ENCODE measurements around the gene TOX2.

Gene TOX2

DNA sequence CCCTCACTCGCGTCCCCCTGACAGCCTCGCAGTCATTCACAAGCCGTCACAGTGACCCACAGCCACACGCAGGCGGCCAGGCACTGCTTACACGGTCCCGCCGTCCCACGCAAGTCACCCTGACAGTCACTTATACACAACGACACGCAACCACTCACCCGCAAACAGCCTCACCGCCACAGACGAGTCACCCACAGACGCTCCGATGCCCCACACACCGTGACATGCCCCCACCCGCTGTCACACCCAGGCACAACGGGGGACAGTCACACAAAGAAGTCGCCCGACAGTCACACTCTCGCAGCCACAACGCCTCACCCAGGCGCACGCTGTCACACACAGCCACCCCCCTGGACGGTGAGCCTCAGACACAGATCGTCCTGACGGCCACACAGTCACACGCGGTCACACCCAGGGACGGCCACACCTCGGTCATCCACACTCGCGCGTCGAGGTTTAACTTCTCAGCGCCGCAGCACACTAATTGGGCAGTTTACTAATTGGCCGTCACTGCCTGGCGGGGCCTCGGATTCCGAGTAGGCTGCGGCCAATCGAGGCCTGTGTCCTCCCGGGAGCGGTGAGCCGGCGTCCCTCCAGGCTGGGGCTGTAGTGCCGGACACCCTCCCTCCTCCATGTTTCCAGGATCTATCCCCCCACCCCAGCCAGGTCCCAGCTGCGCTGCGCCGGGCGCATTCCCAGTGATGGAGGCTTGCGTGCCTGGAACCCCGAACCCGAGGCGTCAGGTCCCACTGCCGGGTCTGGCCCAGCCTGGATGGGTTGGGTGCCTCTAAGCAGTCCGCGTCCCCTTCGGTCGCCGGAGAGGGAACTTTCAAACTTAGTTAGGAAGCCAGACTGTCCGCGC lies 790 bp downstream of the TOX2 start:
- H3K4me3 ChIP-seq (ENCODE audit: low read length): peak overlapping the region; percentile 73
- TF ChIP-seq CTCF (conservative IDR thresholded peaks at IDR 0.05; ENCODE audit: low read length): no peak
- DNase-seq (ENCODE audit: low read depth): peak; percentile 24

DNA sequence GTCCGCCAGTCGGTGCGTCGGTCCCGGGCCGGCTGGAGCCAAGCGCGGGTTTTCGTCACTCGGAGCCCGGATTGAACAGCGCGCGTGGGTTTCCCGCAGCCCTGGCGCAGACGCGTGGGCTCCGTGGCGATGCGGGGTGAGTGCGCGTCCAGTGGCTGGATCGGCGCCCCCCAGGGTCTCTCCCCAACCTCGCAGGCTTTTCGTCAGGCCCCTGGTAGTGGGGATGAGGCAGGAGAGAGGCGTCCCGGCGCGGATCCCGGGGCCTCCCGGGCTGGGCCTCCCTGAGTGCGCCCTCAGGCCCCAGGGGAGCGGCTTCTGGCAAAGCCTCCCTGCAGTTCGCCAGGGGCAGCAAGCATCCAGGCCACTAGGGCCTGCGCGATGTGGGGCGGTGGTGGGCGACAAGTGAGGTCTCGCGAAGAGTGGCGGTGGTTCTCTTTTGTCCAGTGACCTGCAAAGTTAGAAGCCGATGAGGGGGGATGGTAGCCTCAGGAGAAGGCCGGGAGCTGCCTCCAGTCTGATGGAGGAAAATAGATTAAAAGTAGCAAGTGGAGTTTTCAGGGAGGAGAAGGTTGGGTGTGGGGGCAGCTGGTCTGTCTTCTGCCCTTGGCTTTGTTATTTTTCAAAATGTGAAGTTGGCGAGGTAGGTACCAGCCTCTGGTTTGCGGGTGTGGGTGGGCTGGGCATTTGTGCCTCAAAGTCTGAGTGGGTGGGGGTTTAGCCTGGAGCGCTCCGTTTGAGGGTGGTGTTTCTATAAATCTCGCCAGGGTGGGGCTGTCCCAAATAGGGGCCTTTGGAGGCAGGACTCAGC lies 1.6 kb downstream of the TOX2 start:
- H3K4me3 ChIP-seq (ENCODE audit: low read length): peak overlapping the region; percentile 73
- DNase-seq (ENCODE audit: low read depth): peak; percentile 36
- TF ChIP-seq CTCF (conservative IDR thresholded peaks at IDR 0.05; ENCODE audit: low read length): no peak

- TF ChIP-seq CTCF (conservative IDR thresholded peaks at IDR 0.05; ENCODE audit: low read length): no peak
- H3K4me3 ChIP-seq (ENCODE audit: low read length): peak overlapping the region; percentile 73
- no peak for DNase-seq (ENCODE audit: low read depth)
These were observed 2.3 kb downstream of the TOX2 start for GRCh38 chr20:43916881-43917371.

- no peak for TF ChIP-seq CTCF (conservative IDR thresholded peaks at IDR 0.05; ENCODE audit: low read length)
- no peak for DNase-seq (ENCODE audit: low read depth)
- H3K4me3 ChIP-seq (ENCODE audit: low read length): no peak overlapping the region
These were observed 2.7 kb downstream of the TOX2 start for GRCh38 chr20:43917380-43917779.

GRCh38 chr20:43919686-43920403 lies 5.2 kb downstream of the TOX2 start:
- H3K4me3 ChIP-seq (ENCODE audit: low read length): no peak overlapping the region
- no peak for DNase-seq (ENCODE audit: low read depth)
- TF ChIP-seq CTCF (conservative IDR thresholded peaks at IDR 0.05; ENCODE audit: low read length): no peak

GRCh38 chr20:43920797-43921196 lies 6.1 kb downstream of the TOX2 start:
- H3K4me3 ChIP-seq (ENCODE audit: low read length): no peak overlapping the region
- TF ChIP-seq CTCF (conservative IDR thresholded peaks at IDR 0.05; ENCODE audit: low read length): no peak
- DNase-seq (ENCODE audit: low read depth): no peak

All from AG10803 (cell line).